H9 (cell line): ENCODE measurements around the gene SPRED2. TPM values are rescaled to one million over a fixed set of nuclear protein-coding genes. Genes with fewer than 3 reads are reported as not detected.

Experiments used
- DNase-seq: peaks from one replicate; pipeline ENCODE4 v3.0.0-alpha.2; 2017
- H2AFZ ChIP-seq: one replicate; pipeline ENCODE4 v1.6.1; 2013; ENCODE audit warnings: mild to moderate bottlenecking, low read length, control low read depth, moderate library complexity
- H2AK5ac ChIP-seq: 2 replicates; pipeline ENCODE4 v1.6.1; 2013; ENCODE audit warnings: low read length, control low read depth, mixed read lengths; ENCODE audit not compliant: insufficient read length
- H2BK120ac ChIP-seq: one replicate; pipeline ENCODE4 v1.6.1; 2013; ENCODE audit warnings: low read depth, mild to moderate bottlenecking, low read length, control low read depth, inconsistent platforms; ENCODE audit not compliant: poor library complexity, severe bottlenecking
- H2BK12ac ChIP-seq: 2 replicates; pipeline ENCODE4 v1.6.1; 2013; ENCODE audit warnings: low read length, control low read depth, mixed read lengths, low read depth; ENCODE audit not compliant: insufficient read length
- H2BK15ac ChIP-seq: 2 replicates; pipeline ENCODE4 v1.6.1; 2013; ENCODE audit warnings: low read depth, low read length, control low read depth
- H2BK20ac ChIP-seq: one replicate; pipeline ENCODE4 v1.6.1; 2013; ENCODE audit warnings: low read depth, mild to moderate bottlenecking, low read length, control low read depth, inconsistent platforms; ENCODE audit not compliant: poor library complexity, severe bottlenecking
- H2BK5ac ChIP-seq: 2 replicates; pipeline ENCODE4 v1.6.1; 2013; ENCODE audit warnings: low read length, control low read depth, mixed read lengths; ENCODE audit not compliant: insufficient read length
- H3K14ac ChIP-seq: 2 replicates; pipeline ENCODE4 v1.6.1; 2013; ENCODE audit warnings: low read length, control low read depth; ENCODE audit not compliant: insufficient read depth
- H3K18ac ChIP-seq: 2 replicates; pipeline ENCODE4 v1.6.1; 2013; ENCODE audit warnings: low read depth, mild to moderate bottlenecking, mixed read lengths, low read length, control low read depth; ENCODE audit not compliant: insufficient read length
- H3K23ac ChIP-seq: 2 replicates; pipeline ENCODE4 v1.6.1; 2013; ENCODE audit warnings: low read length, control low read depth, mixed read lengths, low read depth; ENCODE audit not compliant: insufficient read length
- H3K23me2 ChIP-seq: 2 replicates; pipeline ENCODE4 v1.6.1; 2013; ENCODE audit warnings: low read depth, mild to moderate bottlenecking, mixed read lengths, low read length, control low read depth; ENCODE audit not compliant: insufficient read length, poor library complexity, severe bottlenecking
- H3K27ac ChIP-seq: 2 replicates; pipeline ENCODE4 v1.5.1; 2013; ENCODE audit warnings: low read length, control low read depth, mixed read lengths, low read depth; ENCODE audit not compliant: insufficient read length
- H3K27me3 ChIP-seq: 2 replicates; pipeline ENCODE4 v1.6.1; 2013; ENCODE audit warnings: low read length, control low read depth, inconsistent platforms; ENCODE audit not compliant: insufficient read depth
- H3K4ac ChIP-seq: 2 replicates; pipeline ENCODE4 v1.6.1; 2013; ENCODE audit warnings: low read depth, mild to moderate bottlenecking, control low read depth, inconsistent platforms, low read length, moderate library complexity
- H3K4me1 ChIP-seq: 2 replicates; pipeline ENCODE4 v1.6.1; 2013; ENCODE audit warnings: low read length, control low read depth, inconsistent platforms; ENCODE audit not compliant: insufficient read depth
- H3K4me2 ChIP-seq: 2 replicates; pipeline ENCODE4 v1.6.1; 2013; ENCODE audit warnings: low read length, control low read depth, mixed read lengths; ENCODE audit not compliant: insufficient read length, insufficient read depth
- H3K56ac ChIP-seq: 2 replicates; pipeline ENCODE4 v1.6.1; 2013; ENCODE audit warnings: low read depth, mild to moderate bottlenecking, mixed read lengths, low read length, control low read depth; ENCODE audit not compliant: insufficient read length
- H3K79me1 ChIP-seq: 2 replicates; pipeline ENCODE4 v1.6.1; 2013; ENCODE audit warnings: low read depth, mild to moderate bottlenecking, moderate library complexity, low read length, control low read depth, inconsistent platforms; ENCODE audit not compliant: insufficient read depth, poor library complexity, severe bottlenecking
- H3K79me2 ChIP-seq: 2 replicates; pipeline ENCODE4 v1.6.1; 2013; ENCODE audit warnings: low read length, control low read depth, inconsistent platforms; ENCODE audit not compliant: insufficient read depth
- H3K9ac ChIP-seq: 2 replicates; pipeline ENCODE4 v1.6.1; 2013; ENCODE audit warnings: low read length, control low read depth, mixed read lengths; ENCODE audit not compliant: insufficient read length; ENCODE audit errors: extremely low read depth
- H3K9me3 ChIP-seq: one replicate; pipeline ENCODE4 v1.6.1; 2013; ENCODE audit warnings: low read depth, low read length, inconsistent platforms; ENCODE audit not compliant: control insufficient read depth
- H3T11ph ChIP-seq: one replicate; pipeline ENCODE4 v1.6.1; 2013; ENCODE audit warnings: mild to moderate bottlenecking, low read length, control low read depth, inconsistent platforms
- H4K20me1 ChIP-seq: one replicate; pipeline ENCODE4 v1.6.1; 2013; ENCODE audit not compliant: control insufficient read depth, insufficient read length, insufficient read depth
- H4K5ac ChIP-seq: 2 replicates; pipeline ENCODE4 v1.6.1; 2013; ENCODE audit warnings: low read depth, mild to moderate bottlenecking, mixed read lengths, low read length, control low read depth; ENCODE audit not compliant: insufficient read length
- H4K8ac ChIP-seq: replicated peaks from 2 replicates; pipeline ENCODE4 v1.6.1; 2013; ENCODE audit warnings: low read length, control low read depth, mixed read lengths, low read depth; ENCODE audit not compliant: insufficient read length
- H4K91ac ChIP-seq: 2 replicates; pipeline ENCODE4 v1.6.1; 2013; ENCODE audit warnings: low read depth, mild to moderate bottlenecking, moderate library complexity, mixed read lengths, low read length, control low read depth; ENCODE audit not compliant: insufficient read length
- H3K27ac Mint-ChIP-seq, 3 experiments: 2 replicates in 2 of 3; 3 replicates in 1 of 3; pipeline ENCODE4 v1.8.0; 2020 to 2021; ENCODE audit warnings: mixed read lengths in 3 of 3, mild to moderate bottlenecking in 1 of 3, moderate library complexity in 1 of 3
- H3K27me3 Mint-ChIP-seq: 2 replicates; pipeline ENCODE4 v1.8.0; 2021; ENCODE audit warnings: low read depth, mild to moderate bottlenecking, moderate library complexity, mixed read lengths
- H3K36me3 Mint-ChIP-seq, 3 experiments: 2 replicates in 2 of 3; 3 replicates in 1 of 3; pipeline ENCODE4 v1.8.0; 2020 to 2021; ENCODE audit warnings: low read depth in 3 of 3, mixed read lengths in 3 of 3; ENCODE audit not compliant: insufficient read depth in 1 of 3
- H3K4me1 Mint-ChIP-seq, 2 experiments: 2 replicates each; pipeline ENCODE4 v1.8.0; 2020; ENCODE audit warnings: mixed read lengths in 2 of 2
- H3K4me3 Mint-ChIP-seq, 2 experiments: 2 replicates in 1 of 2; 3 replicates in 1 of 2; pipeline ENCODE4 v1.8.0; 2020 to 2021; ENCODE audit warnings: mild to moderate bottlenecking in 2 of 2, mixed read lengths in 2 of 2, moderate library complexity in 1 of 2
- H3K9me3 Mint-ChIP-seq, 2 experiments: 2 replicates in 1 of 2; 3 replicates in 1 of 2; pipeline ENCODE4 v1.8.0; 2020; ENCODE audit warnings: mild to moderate bottlenecking in 2 of 2, mixed read lengths in 2 of 2, moderate library complexity in 1 of 2
- CTCF ChIP-seq: fragments of 200-600 bp; sonication (generic); conservative IDR thresholded peaks from 3 replicates; pipeline ENCODE4 v1.8.0; 2021; ENCODE audit warnings: antibody characterized with exemption, mild to moderate bottlenecking
- WGBS: extraction: QIAGEN DNeasy Blood & Tissue Kit; methylation state at CpG from one replicate; pipeline ENCODE4 v1.1.7; 2013; ENCODE audit warnings: missing lambda C conversion rate, low lambda C conversion rate, mixed read lengths; ENCODE audit not compliant: insufficient read length; ENCODE audit errors: extremely low coverage; 5-methylcytosine and 5-hydroxymethylcytosine counted together
- total RNA-seq: library from RNA; stranded (reverse); gene quantifications from 2 replicates; pipeline ENCODE4 v1.2.1, GENCODE V29; 2021

Gene SPRED2
- total RNA-seq, 1 experiment from 2014 or later, result 23.5 TPM

- Histone ChIP-seq H3K79me1 (peaks cover 2% of the 10 kb centered on the region), H2BK5ac (no peak overlapping the region), H3K56ac (no peak overlapping the region), H3K27me3 (no peaks in the 10 kb centered on the region), H3K18ac (no peak overlapping the region), H2BK20ac (no peak overlapping the region), H2BK120ac (no peak overlapping the region), H3K23ac (no peak overlapping the region), H2AFZ (no peak overlapping the region), H3K79me2 (peaks cover 3% of the 10 kb centered on the region; the same call in 1 of the 2 replicates), H3K4ac (no peak overlapping the region), H2BK15ac (no peak overlapping the region), H3K4me1 (peaks cover 2% of the 10 kb centered on the region), H2AK5ac (no peak overlapping the region), H4K20me1 (no peaks in the 10 kb centered on the region), H4K8ac (no peak overlapping the region), H3T11ph (no peak overlapping the region), H4K91ac (no peak overlapping the region), H3K9ac (no peak overlapping the region), H3K9me3 (no peaks in the 10 kb centered on the region), H3K27ac (no peak overlapping the region), H3K23me2 (no peaks in the 10 kb centered on the region), H3K14ac (no peak overlapping the region), H2BK12ac (no peak overlapping the region), H3K4me2 (no peak overlapping the region), H4K5ac (no peak overlapping the region)
- no peak for DNase-seq
- H3K4me3 Mint-ChIP-seq, result no peak overlapping the region
- peaks cover 12% of the 10 kb centered on the region in 2 experiments; a peak in 3 of 4 replicates for H3K4me1 Mint-ChIP-seq
- WGBS, result no CpG with 5 or more reads among the region's 2 CpGs
- H3K9me3 Mint-ChIP-seq, result no peaks in the 10 kb centered on the region
- no peaks in the 10 kb centered on the region for H3K36me3 Mint-ChIP-seq
- peaks cover under 1% of the 10 kb centered on the region for H3K27me3 Mint-ChIP-seq
- no peak overlapping the region for H3K27ac Mint-ChIP-seq
- TF ChIP-seq CTCF, result no peak
Observed at GRCh38 chr2:65364986-65365733, 67.2 kb downstream of the SPRED2 start.
